Measurements from ENCODE around the gene KLHL8.

- TF ChIP-seq CTCF (IDR thresholded peaks at IDR 0.05) (no peak), POLR2AphosphoS5 (IDR thresholded peaks at IDR 0.05) (no peak), POLR2A (IDR thresholded peaks at IDR 0.05) (no peak), EP300 (IDR thresholded peaks at IDR 0.05; ENCODE audit: low read depth) (no peak)
These were observed 19.9 kb upstream of the KLHL8 start for GRCh38 chr4:87240341-87240740.

Measured in transverse colon (tissue), 4 donors.